ENCODE measurements around the gene IL1R2. TPM values are rescaled to one million over a fixed set of nuclear protein-coding genes. Genes with fewer than 3 reads are reported as not detected.
A peak's percentile ranks its signal among the peaks of the same experiment; 100 is the strongest.

Gene IL1R2
- total and polyA plus RNA-seq, 9 of the 15 experiments (the other 6 are each of a cell fraction or from before 2014, with no cell fraction given) = 0.13 TPM; not detected in 8

- no peaks in the 10 kb centered on the region for H3K9me3 ChIP-seq (replicated peaks; ENCODE audit: control insufficient read depth, insufficient read depth, low read depth, low read length)
- in situ Hi-C loops (cut with MboI) (no loop called here), intact Hi-C loops (cut with micrococcal nuclease) (no loop called here)
- peaks cover 15 to 27% of the 10 kb centered on the region in 2 experiments for H3K4me1 ChIP-seq (replicated peaks in 1 of 2; ENCODE audit: control insufficient read depth in 2 of 2, insufficient read depth in 2 of 2, low read length in 2 of 2)
- no peaks in the 10 kb centered on the region for H3K36me3 ChIP-seq (ENCODE audit: control insufficient read depth, insufficient read depth, low read length)
- no peaks in the 10 kb centered on the region for H3K9me1 ChIP-seq (ENCODE audit: control insufficient read depth, insufficient read depth, low read length)
- ATAC-seq = peak; percentile 7; the same call in 1 of the 3 replicates
- ChIA-PET POLR2A (interaction anchor here (0.6 to 1.6 kb wide), 5 partner anchors 8 to 35 kb away, joined by 3 to 8 read pairs (median 4); no protein-coding TSS in a partner anchor), CTCF (ENCODE audit: low intra/inter-chr PET ratio) (interaction anchor here (0.6 to 0.7 kb wide), 2 partner anchors 58 to 111 kb away, joined by 3 read pairs; no protein-coding TSS in a partner anchor)
- peak; percentile 67 for FAIRE-seq
- H3K9ac ChIP-seq (ENCODE audit: insufficient read depth in 1 of 2, low read depth in 2 of 2, low read length in 2 of 2) = no peak overlapping the region
- no peaks in the 10 kb centered on the region for H3K79me2 ChIP-seq (ENCODE audit: control insufficient read depth, insufficient read depth, low read length)
- 27% methylated on average over 6 of the region's 6 CpGs for WGBS (ENCODE audit: insufficient coverage, low coverage, missing lambda C conversion rate)
- no peaks in the 10 kb centered on the region for H4K20me1 ChIP-seq (replicated peaks; ENCODE audit: control insufficient read depth, insufficient read depth, low read length)
- BruUV-seq (replicated peaks) = no TSS peak
- no peaks in the 10 kb centered on the region for H3K27me3 ChIP-seq (ENCODE audit: control insufficient read depth in 2 of 2, insufficient read depth in 2 of 2, low read length in 2 of 2)
- H3K4me3 ChIP-seq = no peak overlapping the region
- peak overlapping the region; percentile 60 for H2AFZ ChIP-seq (ENCODE audit: low read depth, low read length)
- peak overlapping the region; percentile 17; the same call in 1 of the 2 replicates for H3K4me2 ChIP-seq (ENCODE audit: insufficient read depth, low read length)
- H3K27ac ChIP-seq (ENCODE audit: extremely low read depth, low read depth, low read length) = no peak overlapping the region
- peak in 3 of 4 experiments; percentile 24 to 39 (median 33) for DNase-seq (ENCODE audit: extremely low read depth in 1 of 4, low spot score in 3 of 4)
- TF ChIP-seq, protein P1, sequence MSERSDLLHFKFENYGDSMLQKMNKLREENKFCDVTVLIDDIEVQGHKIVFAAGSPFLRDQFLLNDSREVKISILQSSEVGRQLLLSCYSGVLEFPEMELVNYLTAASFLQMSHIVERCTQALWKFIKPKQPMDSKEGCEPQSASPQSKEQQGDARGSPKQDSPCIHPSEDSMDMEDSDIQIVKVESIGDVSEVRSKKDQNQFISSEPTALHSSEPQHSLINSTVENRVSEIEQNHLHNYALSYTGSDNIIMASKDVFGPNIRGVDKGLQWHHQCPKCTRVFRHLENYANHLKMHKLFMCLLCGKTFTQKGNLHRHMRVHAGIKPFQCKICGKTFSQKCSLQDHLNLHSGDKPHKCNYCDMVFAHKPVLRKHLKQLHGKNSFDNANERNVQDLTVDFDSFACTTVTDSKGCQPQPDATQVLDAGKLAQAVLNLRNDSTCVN (CRISPR knock-in tag; IDR thresholded peaks at IDR 0.05) = no peak
- TF ChIP-seq SRSF3 (IDR thresholded peaks at IDR 0.05; ENCODE audit: insufficient read depth, low read length) = no peak
- TF ChIP-seq ZNF584 (CRISPR knock-in tag; IDR thresholded peaks at IDR 0.05; ENCODE audit: low read depth) = no peak
- peak; percentile 21; the same call in 1 of the 2 replicates for TF ChIP-seq L3MBTL2 (IDR thresholded peaks at IDR 0.05)
- peak; percentile 14; the same call in 1 of the 2 replicates for TF ChIP-seq CXXC5 (CRISPR knock-in tag; IDR thresholded peaks at IDR 0.05)
- TF ChIP-seq ZNF253 (CRISPR knock-in tag; conservative IDR thresholded peaks at IDR 0.05) = no peak
- TF ChIP-seq ZNF695 (CRISPR knock-in tag; IDR thresholded peaks at IDR 0.05) = no peak
- TF ChIP-seq CTCF (IDR thresholded peaks at IDR 0.05 in 2 of 3, conservative IDR thresholded peaks at IDR 0.05 in 1 of 3; ENCODE audit: insufficient read depth in 2 of 3, low read depth in 1 of 3, low read length in 3 of 3) = peak; percentile 12 to 35 (median 12); a peak in 2 of 6 replicates
- TF ChIP-seq RB1 (IDR thresholded peaks at IDR 0.05; ENCODE audit: low read depth) = no peak
- TF ChIP-seq FOXJ2 (tag; IDR thresholded peaks at IDR 0.05) = peak; percentile 16; the same call in 1 of the 2 replicates
- no peak for TF ChIP-seq NFE2 (IDR thresholded peaks at IDR 0.05; ENCODE audit: low read depth)
- TF ChIP-seq CCNT2 (IDR thresholded peaks at IDR 0.05; ENCODE audit: borderline replicate concordance, extremely low read depth, insufficient read length, low read depth, low read length) = no peak
- TF ChIP-seq SMAD4 (CRISPR knock-in tag; conservative IDR thresholded peaks at IDR 0.05) = 0 out of 2 replicates have a peak, but pooled peaks have one; percentile 26
- TF ChIP-seq SPI1 (IDR thresholded peaks at IDR 0.05; ENCODE audit: borderline replicate concordance, low read depth, low read length) = 0 out of 2 replicates have a peak, but pooled peaks have one; percentile 2
- TF ChIP-seq MXI1 (IDR thresholded peaks at IDR 0.05; ENCODE audit: low read depth, low read length) = no peak
Observed at GRCh38 chr2:102074152-102074783, 82.5 kb downstream of the IL1R2 start.

Data from K562 (cell line).